HTERT RPE-1 (cell line): ENCODE results near the gene ZNF462.

ENCODE experiments used
- in situ Hi-C: fragments of 300-500 bp; cut with MboI; formaldehyde crosslinking; loops from 4 replicates; pipeline ENCODE4 v1.14.3; 2020; ENCODE audit warnings: low sequenced_read_pairs

The ZNF462 gene

DNA sequence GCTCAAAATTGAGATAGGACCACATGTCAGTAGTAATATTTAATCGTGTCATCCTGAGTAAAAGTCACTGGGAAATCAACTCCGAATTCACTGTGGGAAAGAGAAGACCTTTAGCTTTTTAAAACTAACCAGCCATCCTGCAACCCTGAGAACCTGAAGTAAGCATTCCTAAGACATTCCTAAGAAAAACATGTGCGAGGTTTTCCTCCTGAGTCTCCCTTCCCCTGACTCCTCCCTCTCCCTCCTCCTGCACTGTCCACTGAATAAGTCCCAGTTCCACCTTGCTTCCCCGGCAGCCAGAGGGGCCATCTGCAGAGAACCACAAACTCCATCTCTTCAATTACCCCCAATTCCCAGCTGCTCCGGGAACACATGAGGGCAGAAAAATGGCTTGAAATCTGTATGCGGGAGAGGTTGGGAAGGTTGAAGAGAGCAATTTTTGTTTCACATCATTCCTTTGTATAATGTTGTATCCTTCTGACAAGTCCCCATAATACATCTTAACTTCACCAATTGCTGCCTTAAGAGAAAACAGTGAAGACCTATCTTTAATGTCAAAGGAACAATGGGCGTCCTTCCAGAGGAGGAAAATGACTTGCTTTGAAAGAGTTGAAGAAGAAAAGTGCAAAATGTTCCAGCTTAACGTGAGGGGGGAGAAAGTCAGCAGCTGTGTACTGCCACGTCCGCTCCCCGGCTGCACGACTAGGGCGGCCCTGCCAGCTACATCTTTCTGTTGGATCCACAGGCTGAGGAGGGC, 186.3 kb downstream of the ZNF462 start:
- in situ Hi-C loops, result no loop called here

DNA sequence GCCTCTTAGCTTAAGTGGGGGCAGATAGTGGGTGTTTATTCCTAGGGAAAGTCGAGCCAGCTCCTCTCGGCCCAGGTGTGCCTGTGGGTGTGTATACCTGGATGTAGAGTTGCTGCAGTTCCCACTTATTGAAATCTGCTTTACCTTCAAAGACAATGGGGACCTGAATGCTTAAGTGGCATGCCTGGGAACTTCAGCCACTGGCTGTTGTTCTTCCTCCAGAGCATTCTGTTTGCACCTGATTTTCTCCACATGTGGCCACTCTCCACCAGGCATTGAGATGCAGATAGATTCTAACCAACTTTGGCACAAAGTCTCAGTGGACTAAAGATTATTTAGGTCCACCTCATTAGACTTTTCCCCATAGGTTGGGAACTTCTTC, 186.8 kb downstream of the ZNF462 start:
- in situ Hi-C loops, result no loop called here

DNA sequence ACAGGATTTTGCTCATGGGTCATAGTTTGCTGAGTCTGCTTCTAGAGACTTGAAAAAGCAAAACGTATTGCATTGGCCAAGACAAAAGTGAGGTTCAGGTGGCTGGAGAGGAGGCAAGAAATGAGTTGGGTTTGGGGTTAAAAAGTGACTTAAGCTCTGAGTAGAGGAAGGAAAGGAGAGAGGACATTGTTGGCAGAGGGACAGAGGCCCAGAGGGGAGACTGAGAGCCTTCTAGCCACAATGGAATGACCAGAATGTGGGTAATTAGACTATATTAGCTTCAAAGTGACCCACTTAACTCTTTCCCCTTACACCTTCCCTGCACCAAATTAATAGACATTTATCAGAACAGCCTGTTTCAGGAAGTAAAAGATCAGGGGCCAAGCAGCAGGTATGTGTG, 188.4 kb downstream of the ZNF462 start:
- in situ Hi-C loops, result no loop called here

DNA sequence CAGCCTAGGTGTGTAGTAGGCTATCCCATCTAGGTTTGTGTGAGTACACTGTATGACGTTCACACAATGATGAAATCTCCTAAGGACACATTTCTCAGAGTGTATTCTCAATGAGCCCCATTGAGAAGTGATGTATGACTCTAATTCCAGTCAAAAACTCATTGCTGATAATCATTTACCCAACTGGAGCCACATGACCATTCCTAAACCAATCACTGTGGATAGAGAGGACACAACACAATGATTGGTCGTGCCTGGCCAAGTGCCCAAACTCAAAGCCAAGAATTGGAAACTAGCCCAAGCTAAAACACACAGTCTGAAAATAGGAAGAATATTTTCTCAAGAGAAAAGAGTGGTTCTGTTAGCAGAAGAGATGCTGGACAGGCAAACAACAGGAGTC, 191.2 kb downstream of the ZNF462 start:
- in situ Hi-C loops, result no loop called here

DNA sequence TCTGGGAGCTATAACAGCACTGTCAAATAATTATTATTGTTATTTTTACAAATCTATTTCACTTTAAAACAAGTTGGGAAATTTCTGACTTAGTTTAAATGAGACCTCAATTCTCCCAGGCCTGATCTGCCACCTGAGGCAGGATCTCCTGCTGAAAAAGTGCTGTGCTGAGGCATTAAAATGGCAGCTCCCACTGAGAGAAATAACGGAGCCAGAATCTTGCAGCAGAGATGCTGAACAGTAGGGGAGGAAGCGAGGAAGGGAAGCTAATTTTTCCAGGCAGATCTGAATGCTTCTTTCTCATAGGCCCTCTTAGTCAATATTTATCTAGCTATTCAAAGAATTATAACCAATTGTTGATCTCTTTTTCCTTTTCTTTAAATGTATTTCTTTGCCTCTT, 196.3 kb downstream of the ZNF462 start:
- in situ Hi-C loops, result no loop called here

DNA sequence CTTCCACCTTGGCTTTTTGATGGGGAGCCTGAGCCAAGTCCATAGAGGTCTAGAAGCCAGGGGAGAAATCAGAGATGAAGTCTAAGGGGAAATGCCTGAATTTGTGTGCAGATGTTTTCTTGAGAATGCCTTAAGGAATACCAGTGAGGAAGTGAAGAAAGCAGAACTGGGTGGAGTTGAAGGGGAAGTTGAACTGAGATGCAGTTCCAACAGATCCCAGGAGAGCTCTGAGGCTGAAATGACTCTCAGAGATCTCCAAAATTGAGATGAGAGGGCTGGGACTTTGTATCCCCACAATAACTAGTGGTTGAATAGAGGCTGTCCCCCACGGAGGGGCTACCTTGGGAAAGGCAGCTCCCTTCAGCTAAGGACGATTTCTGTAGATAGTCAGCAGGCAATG, 197.1 kb downstream of the ZNF462 start:
- in situ Hi-C loops, result no loop called here
